ENCODE measurements around the gene SLIT1. TPM values are rescaled to one million over a fixed set of nuclear protein-coding genes. Genes with fewer than 3 reads are reported as not detected.

The SLIT1 gene
- total RNA-seq, 2 donors from 2014 or later: 0.14 to 0.35 TPM

DNA sequence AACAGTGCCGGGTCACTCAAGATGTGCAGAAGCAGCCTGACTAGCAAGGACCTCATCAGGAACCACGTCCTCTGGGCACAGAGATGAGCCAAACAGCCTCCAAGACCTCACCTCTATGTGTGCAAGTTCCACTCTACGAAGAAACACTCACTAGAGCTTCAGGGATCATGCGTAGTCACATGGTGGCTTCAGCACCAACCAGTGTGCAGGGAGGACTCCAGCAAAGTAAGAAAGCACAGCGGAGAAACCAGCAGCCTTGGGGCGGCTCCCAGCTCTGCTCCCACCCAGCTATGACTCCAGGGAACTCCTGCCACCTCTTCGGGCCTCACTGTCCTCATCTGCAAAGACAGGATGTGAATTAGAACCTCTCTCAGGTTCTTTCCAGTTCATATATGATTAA, 58.2 kb downstream of the SLIT1 start:
- no peak for DNase-seq (ENCODE audit: low spot score)

DNA sequence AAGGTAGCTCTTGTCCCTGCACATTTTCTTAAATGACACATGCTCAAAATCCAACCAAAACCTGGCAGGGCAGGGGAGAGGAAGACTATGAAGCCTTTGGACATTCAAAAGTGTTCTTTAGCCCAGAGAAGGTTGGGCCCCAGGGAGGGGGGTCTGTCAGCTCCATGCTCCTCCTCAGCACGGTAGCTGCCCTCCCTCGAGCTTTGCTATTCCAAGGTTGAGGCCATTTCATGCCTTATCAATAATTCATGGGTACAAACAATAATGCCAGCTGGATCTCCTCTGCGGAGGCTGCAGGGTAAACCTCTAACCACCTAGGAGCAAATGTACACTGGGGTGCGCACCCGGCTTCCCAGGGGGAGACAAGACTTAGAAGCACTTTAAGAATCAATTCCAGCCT, 61.5 kb downstream of the SLIT1 start:
- DNase-seq (ENCODE audit: low spot score) (no peak), ATAC-seq (ENCODE audit: insufficient number of reproducible peaks, low FRiP score, low read depth) (no peak)
- no peaks in the 10 kb centered on the region for H3K36me3 ChIP-seq
- no peak overlapping the region for H3K27ac ChIP-seq
- no peaks in the 10 kb centered on the region for H3K9me3 ChIP-seq
- no peak overlapping the region for H3K4me3 ChIP-seq
- no peaks in the 10 kb centered on the region for H3K27me3 ChIP-seq (replicated peaks; ENCODE audit: insufficient read depth)
- TF ChIP-seq, protein P1, sequence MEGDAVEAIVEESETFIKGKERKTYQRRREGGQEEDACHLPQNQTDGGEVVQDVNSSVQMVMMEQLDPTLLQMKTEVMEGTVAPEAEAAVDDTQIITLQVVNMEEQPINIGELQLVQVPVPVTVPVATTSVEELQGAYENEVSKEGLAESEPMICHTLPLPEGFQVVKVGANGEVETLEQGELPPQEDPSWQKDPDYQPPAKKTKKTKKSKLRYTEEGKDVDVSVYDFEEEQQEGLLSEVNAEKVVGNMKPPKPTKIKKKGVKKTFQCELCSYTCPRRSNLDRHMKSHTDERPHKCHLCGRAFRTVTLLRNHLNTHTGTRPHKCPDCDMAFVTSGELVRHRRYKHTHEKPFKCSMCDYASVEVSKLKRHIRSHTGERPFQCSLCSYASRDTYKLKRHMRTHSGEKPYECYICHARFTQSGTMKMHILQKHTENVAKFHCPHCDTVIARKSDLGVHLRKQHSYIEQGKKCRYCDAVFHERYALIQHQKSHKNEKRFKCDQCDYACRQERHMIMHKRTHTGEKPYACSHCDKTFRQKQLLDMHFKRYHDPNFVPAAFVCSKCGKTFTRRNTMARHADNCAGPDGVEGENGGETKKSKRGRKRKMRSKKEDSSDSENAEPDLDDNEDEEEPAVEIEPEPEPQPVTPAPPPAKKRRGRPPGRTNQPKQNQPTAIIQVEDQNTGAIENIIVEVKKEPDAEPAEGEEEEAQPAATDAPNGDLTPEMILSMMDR (IDR thresholded peaks at IDR 0.05): no peak
- no peaks in the 10 kb centered on the region for H3K4me1 ChIP-seq (ENCODE audit: control insufficient read depth in 1 of 2, low read depth in 2 of 2)

More for the DNA sequence above, 58.2 kb downstream of the SLIT1 start:
- TF ChIP-seq, protein P1 (IDR thresholded peaks at IDR 0.05): no peak
- Histone ChIP-seq H3K27ac (no peak overlapping the region), H3K4me3 (no peak overlapping the region), H3K4me1 (ENCODE audit: control insufficient read depth in 1 of 2, low read depth in 2 of 2) (no peaks in the 10 kb centered on the region), H3K9me3 (no peaks in the 10 kb centered on the region), H3K36me3 (no peaks in the 10 kb centered on the region), H3K27me3 (replicated peaks; ENCODE audit: insufficient read depth) (no peaks in the 10 kb centered on the region)
- ATAC-seq (ENCODE audit: insufficient number of reproducible peaks, low FRiP score, low read depth): no peak

DNA sequence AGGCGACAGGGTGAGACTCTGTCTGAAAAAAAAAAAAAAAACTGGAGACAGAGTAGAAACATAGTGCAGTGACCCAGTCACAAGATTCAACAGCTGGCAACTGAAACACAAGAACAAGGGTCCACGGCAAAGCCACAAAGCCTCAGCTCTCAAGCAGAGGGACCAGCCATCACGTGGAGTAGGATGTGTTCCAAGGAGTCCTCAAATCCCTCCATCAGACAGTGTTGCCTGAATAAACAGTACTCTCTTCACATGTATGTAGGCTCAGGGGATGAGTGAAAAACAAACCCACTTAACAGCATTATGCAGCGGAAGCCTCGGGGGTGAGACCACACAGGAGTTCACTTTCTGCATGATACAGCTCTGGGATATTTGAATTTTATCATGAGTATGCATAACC, 62.0 kb downstream of the SLIT1 start:
- H3K27ac ChIP-seq: no peak overlapping the region
- no peaks in the 10 kb centered on the region for H3K27me3 ChIP-seq (replicated peaks; ENCODE audit: insufficient read depth)
- no peaks in the 10 kb centered on the region for H3K4me1 ChIP-seq (ENCODE audit: control insufficient read depth in 1 of 2, low read depth in 2 of 2)
- TF ChIP-seq, protein P1 (IDR thresholded peaks at IDR 0.05): no peak
- no peaks in the 10 kb centered on the region for H3K36me3 ChIP-seq
- no peak overlapping the region for H3K4me3 ChIP-seq
- no peaks in the 10 kb centered on the region for H3K9me3 ChIP-seq
- no peak for DNase-seq (ENCODE audit: low spot score)
- no peak for ATAC-seq (ENCODE audit: insufficient number of reproducible peaks, low FRiP score, low read depth)

DNA sequence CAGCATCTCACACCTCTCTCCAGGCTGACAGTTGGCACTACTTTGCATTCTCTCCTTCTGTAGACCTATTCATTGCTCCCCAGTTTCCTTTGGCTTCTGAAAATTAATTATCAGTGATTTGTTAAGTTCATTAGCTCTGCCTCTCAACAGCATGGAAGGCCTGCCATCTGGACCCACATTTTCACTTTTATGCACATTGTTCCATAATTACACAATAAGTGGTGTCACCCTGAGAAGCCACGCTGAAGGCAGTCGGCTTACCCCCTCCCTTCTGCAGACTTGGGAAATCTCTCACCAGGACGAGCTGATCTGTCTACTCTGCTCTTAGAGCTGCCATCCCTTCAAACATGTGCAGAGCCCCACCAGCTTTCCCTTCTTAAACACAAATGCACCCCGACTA, 64.7 kb downstream of the SLIT1 start:
- H3K9me3 ChIP-seq: no peaks in the 10 kb centered on the region
- H3K36me3 ChIP-seq: no peaks in the 10 kb centered on the region
- H3K4me3 ChIP-seq: no peak overlapping the region
- TF ChIP-seq, protein P1 (IDR thresholded peaks at IDR 0.05): no peak
- no peaks in the 10 kb centered on the region for H3K27me3 ChIP-seq (replicated peaks; ENCODE audit: insufficient read depth)
- ATAC-seq (ENCODE audit: insufficient number of reproducible peaks, low FRiP score, low read depth) (no peak), DNase-seq (ENCODE audit: low spot score) (no peak)
- no peak overlapping the region for H3K27ac ChIP-seq
- no peaks in the 10 kb centered on the region for H3K4me1 ChIP-seq (ENCODE audit: control insufficient read depth in 1 of 2, low read depth in 2 of 2)

DNA sequence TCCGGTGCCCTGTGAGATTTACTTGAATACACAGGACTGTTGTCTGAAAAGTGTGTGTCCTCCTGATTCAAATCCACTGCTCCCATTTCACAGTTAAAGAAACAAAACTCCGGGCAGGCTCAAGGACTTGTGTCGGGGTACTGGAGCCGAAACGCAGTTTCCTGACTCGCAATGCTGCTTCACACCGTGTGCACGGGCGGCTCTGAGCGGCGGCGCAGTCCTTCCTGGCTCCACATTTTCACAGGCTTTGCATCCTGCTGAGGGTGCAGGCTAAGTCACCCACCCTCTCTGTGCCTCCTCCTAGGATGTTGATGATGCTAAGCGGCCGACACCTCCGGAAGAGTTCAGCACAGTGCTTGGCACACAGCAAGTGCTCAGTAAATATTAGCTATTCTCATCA, 65.4 kb downstream of the SLIT1 start:
- DNase-seq (ENCODE audit: low spot score) (no peak), ATAC-seq (ENCODE audit: insufficient number of reproducible peaks, low FRiP score, low read depth) (no peak)
- Histone ChIP-seq H3K27me3 (replicated peaks; ENCODE audit: insufficient read depth) (no peaks in the 10 kb centered on the region), H3K4me3 (no peak overlapping the region), H3K36me3 (no peaks in the 10 kb centered on the region), H3K27ac (no peak overlapping the region), H3K9me3 (no peaks in the 10 kb centered on the region), H3K4me1 (ENCODE audit: control insufficient read depth in 1 of 2, low read depth in 2 of 2) (no peaks in the 10 kb centered on the region)
- TF ChIP-seq, protein P1 (IDR thresholded peaks at IDR 0.05): no peak
